GM21528 (cell line): ENCODE measurements around the gene PHAX.
A peak's percentile ranks its signal among the peaks of the same experiment; 100 is the strongest.
"Not testable (repeated sequence)": the region's sequence is repeated elsewhere in the genome, so short reads cannot be mapped to it uniquely, and the experiment has no call there.

Source experiments
- ATAC-seq: cut with Tn5 transposase; IDR thresholded peaks from one replicate; pipeline ENCODE4 v1.9.1; 2021; ENCODE audit warnings: mild to moderate bottlenecking, moderate library complexity; ENCODE audit not compliant: unreplicated experiment, low FRiP score

Gene PHAX, protein sequence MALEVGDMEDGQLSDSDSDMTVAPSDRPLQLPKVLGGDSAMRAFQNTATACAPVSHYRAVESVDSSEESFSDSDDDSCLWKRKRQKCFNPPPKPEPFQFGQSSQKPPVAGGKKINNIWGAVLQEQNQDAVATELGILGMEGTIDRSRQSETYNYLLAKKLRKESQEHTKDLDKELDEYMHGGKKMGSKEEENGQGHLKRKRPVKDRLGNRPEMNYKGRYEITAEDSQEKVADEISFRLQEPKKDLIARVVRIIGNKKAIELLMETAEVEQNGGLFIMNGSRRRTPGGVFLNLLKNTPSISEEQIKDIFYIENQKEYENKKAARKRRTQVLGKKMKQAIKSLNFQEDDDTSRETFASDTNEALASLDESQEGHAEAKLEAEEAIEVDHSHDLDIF

DNA sequence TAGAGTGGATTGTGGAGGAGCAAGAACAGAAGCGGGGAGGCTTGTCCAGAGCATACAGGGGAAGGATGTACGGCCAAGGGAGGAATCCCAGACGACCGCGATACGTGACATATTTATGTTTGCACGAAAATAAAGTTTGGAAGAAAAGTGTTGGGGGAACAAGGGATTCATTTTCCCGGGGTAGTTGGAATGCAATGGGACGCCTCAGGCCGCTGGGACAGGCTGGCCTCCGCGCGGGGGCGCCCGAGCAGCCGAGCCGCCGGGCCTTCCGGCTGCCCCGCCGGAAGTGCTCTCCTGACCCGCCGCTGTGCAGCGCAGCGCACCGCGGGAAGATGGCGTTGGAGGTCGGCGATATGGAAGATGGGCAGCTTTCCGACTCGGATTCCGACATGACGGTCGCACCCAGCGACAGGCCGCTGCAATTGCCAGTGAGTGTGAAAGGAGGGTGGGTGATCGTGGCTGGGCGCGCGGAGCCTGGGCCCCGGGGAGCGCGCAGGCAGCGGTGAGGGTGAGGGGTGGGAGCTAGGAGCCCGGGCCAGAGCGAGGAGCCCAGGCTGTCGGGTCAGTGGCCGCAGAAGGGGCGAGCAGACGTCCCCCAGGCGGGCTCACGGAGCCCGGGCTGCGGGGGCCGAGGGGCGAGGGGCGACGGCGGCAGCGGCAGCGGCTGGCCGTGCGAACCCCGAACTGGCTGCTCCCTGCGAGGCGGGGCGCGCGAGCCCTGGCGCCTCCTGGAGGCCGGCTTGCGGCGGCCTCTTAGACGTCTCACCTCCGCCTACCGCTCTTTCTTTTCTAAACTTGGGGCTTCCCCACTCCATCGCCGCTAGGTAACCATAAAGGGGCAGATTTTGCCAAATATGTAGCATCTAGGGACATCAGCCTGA, at the start of gene PHAX:
Gene PHAX (plus strand): TSS at position 317 of the 881 bp plus-strand sequence. CDS start 16 bp downstream, at position 333.
- peak; percentile 99 for ATAC-seq

DNA sequence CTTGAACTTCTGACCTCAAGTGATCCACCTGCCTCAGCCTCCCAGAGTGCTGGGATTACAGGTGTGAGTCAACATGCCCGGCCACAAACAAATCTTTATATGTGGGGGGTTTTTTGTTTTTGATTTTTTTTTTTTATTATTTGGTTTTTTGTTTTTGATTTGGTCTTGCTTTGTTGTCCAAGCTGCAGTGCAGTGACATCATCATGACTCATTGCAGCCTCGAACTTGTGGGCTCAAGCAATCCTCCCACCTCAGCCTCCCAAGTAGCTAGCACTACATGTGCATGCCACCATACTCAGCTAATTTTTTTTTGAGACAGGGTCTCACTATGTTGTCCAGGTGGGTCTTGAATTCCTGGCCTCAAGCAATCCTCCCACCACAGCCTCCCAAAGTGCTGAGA, 48.1 kb upstream of the PHAX start:
- ATAC-seq, result no peak

DNA sequence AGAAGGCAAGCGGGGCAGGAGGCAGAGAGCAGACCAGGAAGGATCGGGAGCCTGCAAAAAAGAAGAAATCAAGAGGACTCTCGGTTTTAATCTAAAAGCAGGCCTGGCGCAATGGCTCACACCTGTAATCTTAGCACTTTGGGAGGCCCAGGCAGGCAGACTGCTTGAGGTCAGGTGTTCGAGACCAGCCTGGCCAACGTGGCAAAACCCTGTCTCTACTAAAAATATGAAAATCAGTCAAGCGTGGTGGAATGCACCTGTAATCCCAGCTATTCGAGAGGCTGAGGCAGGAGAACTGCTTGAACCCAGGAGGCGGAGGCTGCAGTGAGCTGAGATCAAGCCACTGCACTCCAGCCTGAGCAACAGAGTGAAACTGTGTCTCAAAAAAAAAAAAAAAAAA, 45.6 kb upstream of the PHAX start:
- not testable (repeated sequence) for ATAC-seq

DNA sequence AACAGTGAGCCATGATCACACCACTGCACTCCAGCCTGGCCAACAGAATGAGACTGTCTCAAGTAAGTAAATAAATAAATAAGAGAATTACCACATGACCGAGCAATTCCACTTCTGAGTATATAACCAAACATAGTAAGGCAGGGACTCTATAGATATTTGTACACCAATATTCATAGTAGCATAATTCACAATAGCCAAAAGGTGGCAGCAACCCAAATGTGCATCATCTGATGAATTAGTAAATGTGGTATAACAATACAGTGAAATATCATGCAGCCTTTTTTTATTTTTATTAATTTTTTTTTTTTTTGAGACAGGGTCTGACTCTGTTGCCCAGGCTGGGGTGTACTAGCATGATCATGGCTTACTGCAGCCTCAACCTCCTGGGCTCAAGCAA, 38.8 kb upstream of the PHAX start:
- ATAC-seq, result no peak

DNA sequence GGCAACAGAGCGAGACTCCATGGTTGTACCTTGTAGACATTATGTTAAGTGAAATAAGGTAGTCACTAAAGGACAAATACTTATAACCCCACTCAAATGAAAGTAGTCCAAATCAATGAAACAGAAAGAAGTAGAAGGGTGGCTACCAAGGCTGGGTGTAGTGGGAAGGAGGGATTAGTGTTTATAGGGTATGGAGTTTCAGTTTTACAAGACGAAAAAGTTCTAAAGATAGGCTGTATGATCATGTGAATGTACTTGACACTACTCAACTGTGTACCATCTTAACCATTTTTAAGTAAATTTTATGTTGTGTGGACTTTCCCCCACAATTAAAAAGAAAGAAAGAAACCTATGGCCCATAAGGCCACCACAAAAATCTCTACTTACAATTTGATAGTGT, 37.9 kb upstream of the PHAX start:
- peak; percentile 79 for ATAC-seq

DNA sequence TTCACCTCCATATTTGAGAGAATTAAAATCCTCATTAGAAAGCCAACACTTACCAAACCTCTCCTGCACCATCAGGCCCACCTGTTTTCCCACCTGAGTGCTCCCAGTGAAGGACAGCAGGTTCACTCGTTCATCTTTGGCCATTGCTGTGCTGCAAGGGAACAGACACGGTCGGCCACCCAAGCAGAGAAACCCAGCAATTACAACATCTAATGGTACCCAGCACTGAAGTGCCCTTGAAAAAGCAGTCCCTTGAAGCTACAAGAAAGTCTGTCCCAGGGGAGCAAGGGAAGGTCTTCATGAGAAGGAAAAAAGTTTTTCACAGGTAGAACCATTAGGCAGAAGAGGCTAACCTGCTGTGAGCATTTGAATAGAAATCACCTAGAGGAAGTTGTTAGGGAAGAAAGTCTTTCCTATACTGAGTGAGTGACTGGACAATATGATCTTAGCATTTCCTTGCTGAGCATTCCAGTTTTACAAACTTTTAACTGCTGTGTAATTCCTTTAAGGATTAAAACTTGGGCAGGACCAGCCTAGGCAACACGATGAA, 32.5 kb upstream of the PHAX start:
- ATAC-seq, result no peak

DNA sequence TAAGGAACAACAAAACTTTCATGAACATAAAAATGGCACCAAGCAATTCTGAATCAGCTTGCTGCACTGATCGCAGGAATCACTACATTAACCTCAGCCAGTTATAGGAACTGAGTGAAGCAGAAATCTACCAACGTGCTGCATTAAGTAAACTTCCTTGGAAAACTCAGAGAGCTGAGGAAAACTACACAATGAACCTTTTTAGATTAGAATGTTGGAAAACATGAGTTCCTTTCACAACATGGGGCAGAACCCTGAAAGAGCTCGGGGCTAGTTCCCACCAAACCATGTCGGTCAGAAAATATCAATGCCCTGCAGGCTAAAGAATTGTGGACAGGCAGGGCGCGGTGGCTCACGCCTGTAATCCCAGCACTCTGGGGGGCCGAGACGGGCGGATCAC, 25.1 kb upstream of the PHAX start:
- no peak for ATAC-seq

DNA sequence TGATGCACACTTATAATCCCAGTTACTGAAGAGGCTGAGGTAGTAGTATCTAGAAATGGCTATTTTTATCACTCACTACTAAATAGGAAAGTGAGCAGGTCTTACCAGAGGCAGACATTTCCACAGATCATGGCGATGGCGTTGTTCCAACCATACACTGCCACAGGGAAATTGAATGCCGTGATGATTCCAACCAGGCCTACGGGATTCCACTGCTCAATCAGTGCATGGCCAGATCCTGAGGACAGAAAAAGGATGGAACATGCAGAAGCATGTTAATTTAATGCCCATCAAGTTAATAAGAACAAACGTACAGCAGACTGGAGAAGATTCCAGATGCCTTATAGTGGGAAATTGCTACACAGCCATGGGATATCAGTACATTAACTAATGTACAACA, 23.8 kb upstream of the PHAX start:
- ATAC-seq, result no peak

DNA sequence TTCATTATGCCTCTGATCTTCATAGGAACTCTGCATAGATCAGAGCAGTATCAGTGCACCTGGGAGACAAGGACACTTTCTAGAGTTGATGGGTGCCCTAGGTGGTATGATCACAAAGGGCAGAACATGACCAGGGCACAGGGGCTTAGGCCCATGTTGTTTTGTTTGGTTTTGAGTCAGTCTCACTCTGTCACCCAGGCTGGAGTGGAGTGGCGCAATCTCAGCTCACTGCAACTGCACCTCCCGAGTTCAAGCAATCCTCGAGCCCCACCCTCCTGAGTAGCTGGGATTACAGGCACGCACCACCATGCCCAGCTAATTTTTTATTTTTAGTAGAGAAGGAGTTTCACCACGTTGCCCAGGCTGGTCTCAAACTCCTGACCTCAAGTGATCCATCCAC, 23.3 kb upstream of the PHAX start:
- ATAC-seq, result no peak

DNA sequence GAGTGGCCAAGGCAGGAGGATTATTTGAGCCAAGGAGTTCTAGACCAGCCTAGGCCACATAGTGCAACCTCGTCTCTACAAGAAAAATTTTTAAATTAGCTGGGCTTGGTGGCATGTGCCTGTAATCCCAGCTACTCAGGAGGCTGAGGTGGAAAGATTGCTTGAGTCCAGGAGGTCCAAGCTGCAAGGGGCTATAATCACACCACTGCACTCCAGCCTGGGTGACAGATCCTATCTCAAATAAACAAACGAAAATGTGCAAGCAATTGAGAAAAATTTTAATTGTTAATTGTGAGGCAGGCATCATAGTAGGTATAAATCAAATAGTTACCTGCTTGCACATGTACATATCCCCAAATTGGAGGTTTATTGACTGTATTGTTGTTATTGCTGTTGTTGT, 21.0 kb upstream of the PHAX start:
- ATAC-seq, result no peak

DNA sequence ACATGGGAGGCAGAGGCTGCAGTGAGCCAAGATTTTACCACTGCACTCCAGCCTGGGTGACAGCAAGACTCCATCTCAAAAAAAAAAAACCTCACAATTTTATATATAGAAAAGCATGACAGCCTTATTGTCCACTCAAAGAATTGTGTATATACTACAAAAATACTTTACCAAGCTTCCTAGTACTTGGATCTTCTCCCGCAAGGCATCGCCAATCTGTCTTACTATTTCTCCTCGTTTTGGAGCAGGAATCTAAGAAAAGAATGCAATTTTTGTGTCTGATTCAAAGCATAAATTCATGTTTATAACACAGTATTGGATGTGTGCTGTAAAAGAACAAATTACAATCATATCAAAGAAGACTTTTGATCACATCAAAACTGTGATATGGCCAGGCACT, 17.0 kb upstream of the PHAX start:
- ATAC-seq, result no peak

DNA sequence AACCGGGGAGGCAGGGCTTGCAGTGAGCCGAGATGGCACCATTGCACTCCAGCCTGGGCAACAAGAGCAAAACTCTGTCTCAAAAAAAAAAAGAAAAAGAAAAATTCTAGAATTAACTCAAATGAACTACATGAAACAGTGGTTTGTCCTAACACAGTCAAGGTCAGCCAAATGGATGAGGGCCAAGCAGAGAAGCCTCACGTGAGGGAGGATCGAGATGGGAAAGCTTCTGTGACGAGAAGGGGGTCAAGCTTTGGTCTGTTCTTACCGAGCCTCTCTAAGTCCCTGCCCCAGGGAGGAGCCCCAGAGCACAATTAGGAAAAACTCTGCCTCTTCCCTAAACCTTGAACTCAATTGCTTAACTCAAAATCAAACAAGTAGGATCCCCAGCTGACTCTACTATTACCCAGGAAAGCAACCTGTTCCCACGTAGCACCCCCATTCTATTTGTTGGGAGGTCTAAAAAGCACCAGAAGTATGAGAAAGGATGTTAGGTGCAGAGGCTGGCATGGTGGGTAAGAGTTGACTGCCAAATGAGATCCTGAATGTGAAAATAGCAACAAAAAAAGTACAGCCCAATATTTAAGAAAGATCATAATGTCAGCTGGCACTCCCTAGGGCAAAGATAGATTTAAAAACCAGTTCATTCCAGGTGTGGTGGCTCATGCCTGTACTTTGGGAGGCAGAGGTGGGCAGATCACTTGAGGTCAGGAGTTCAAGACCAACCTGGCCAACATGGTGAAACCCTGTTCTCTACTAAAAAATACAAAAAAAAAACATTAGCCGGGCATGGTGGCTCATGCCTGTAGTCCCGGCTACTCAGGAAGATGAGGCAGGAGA, 13.0 kb upstream of the PHAX start:
- ATAC-seq, result no peak

DNA sequence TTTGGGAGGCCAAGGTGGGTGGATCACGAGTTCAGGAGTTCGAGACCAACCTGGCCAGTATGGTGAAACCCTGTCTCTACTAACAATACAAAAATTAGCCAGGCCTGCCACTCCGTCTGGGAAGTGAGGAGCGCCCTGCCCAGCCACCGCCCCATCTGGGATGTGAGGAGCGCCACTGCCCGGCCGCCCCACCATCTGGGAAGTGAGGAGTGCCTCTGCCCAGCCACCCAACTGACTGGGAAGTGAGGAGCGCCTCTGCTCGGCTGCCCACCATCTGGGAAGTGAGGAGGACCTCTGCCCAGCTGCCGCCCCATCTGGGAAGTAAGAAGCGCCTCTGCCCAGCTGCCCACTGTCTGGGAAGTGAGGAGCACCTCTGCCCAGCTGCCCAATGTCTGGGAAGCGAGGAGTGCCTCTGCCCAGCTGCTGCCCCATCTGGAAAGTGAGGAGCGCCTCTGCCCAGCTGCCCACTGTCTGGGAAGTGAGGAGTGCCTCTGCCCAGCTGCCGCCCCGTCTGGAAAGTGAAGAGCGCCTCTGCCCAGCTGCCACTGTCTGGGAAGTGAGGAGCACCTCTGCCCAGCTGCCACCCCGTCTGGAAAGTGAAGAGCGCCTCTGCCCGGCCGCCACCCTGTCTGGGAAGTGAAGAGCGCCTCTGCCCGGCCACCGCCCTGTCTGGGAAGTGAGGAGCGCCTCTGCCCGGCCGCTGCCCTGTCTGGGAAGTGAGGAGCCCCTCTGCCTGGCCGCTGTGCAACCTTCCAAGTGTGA, 11.0 kb upstream of the PHAX start:
- no peak for ATAC-seq

DNA sequence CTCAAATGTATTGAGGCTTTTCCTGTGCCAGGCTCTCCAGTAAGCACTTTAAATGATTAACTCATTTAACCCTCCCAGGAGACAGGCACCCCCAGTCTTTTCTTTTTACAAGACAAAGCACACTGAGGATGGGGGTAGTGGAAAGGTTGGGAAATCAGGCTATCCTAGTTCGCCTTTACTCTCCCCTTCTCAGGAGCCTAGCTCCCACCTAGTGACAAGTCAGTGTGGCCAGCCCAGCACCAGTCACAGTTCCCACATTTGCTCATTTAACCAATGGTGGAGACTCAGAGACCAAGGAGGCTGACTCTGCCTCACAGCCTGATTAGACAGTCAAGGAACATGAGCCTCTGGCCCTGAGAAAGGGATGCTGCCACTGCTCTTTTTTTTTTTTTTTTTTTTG, 9.2 kb upstream of the PHAX start:
- ATAC-seq, result no peak

DNA sequence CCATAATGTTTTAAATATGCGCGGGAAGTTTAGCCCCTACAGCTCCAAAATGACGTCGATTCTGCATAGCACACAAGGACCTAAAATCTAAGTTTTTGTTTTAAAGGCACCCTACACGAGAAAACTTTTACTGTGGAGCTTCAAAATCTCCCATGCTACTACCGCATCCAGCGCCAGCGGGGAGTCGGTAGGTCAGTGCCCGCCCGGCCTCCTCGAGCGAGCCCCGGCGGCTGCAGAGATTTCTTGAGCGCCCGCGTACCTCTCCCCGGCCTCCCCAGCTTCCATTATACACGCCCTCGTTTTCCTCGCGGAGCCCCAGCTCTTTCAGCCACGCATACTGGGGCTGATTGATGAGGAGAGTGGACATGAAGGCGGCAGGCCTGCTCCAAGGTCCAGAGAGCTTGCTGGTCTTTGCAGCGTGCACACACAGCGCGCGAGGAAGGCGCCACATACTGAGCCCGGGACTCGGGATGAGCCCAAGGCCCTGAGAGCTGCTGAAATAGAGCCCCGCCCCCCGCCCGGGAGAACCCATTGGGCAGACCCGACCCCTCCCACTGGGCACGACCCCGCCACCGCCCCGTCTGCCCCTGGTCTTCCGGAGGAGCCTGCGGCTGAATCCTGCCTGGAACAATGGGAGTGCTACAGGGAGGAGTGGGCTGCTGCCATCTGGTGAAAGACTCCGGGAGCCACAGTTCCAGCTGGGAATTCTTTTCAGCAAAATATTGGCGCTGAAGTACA, 5.8 kb upstream of the PHAX start, which contains the start of gene ALDH7A1:
Gene ALDH7A1 (minus strand): TSS at position 472 of the 738 bp plus-strand sequence. CDS start 21 bp downstream, at position 451.
- peak; percentile 58 for ATAC-seq

DNA sequence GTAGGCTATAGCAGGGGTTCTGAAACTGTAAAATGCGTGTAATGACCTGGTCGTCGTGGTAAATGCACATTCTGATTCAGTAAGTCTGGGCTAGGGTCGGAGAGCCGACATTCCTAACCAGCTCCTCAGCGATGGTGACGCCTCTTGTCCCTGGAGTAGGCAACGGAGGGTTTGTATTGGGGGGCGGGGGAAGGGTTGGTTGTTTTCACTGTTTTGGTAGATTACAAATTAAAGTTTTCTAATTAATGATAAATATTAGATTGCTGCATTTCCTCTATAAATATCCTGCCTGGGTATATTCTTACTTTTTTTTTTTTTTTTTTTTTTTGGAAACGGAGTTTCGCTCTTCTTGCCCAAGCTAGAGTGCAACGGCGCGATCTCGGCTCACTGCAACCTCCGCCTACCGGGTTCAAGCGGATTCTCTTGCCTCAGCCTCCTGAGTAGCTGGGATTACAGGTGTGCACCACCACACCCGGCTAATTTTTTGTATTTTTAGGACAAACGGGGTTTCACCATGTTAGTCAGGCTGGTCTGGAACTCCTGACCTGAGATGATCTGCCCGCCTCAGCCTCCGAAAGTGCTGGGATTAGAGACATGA, 5.2 kb upstream of the PHAX start:
- no peak for ATAC-seq

DNA sequence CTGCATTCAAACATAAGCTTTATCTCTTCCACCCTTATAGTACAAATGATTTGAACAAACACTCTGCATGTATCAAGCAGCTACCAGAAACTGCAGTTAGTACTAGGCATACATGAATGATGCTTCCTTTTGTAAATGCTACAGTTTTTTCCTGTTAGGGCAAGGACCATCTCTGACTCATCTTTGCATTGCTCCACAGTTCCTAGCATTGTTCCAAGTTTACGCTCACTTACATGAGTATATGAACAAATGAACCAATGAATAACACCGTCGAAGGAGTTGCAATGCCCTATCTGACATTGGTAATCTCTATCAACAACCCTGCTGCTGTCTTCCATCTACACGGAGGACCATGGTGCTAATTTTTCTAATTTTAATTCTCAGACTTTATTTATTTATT, 3.6 kb upstream of the PHAX start:
- no peak for ATAC-seq

DNA sequence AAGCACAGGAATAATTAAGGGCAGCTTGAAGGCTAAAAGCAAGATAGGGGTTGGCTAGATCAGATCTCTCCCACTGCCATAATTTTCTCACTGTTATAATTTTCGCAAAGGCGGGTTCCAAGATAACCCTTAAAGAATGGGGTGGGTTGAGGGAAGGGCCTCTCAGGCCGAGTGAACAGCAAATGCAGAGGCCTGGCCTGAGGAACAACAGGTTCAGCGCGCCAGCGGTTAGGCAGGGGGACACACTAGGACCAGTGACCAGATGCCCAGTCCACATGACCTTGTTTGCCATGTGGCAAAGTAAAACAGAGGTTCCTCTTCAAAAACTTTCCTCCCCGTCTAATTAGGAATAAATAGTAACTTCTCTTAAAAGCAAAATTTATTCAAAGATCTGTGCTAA, 1.2 kb upstream of the PHAX start:
- ATAC-seq, result no peak
